SK-N-SH (cell line): ENCODE results near the gene ABLIM1.

ENCODE experiments used
- CTCF ChIP-seq: fragments of 200-600 bp; sonication (generic); IDR thresholded peaks from 2 replicates; pipeline ENCODE4 v1.6.1; 2017; ENCODE audit warnings: antibody characterized with exemption, mild to moderate bottlenecking, moderate library complexity
- EP300 ChIP-seq, 2 experiments: IDR thresholded peaks; 2 replicates each; pipeline versions ENCODE4 v1.4.0 to v1.6.1; 2012; ENCODE audit warnings: borderline replicate concordance in 1 of 2, low read depth in 1 of 2, low read length in 1 of 2
- EZH2phosphoT487 ChIP-seq: fragments of 200-600 bp; sonication (generic); IDR thresholded peaks from 2 replicates; pipeline ENCODE4 v1.6.1; 2017; ENCODE audit warnings: low read depth, mixed run types, mild to moderate bottlenecking, antibody characterized with exemption, moderate library complexity, borderline replicate concordance
- GATA2 ChIP-seq: sonication (generic); formaldehyde crosslinking; IDR thresholded peaks from 2 replicates; pipeline ENCODE4 v1.5.0; 2020; ENCODE audit warnings: mild to moderate bottlenecking, missing genetic modification reagents
- NRF1 ChIP-seq: IDR thresholded peaks from 2 replicates; pipeline ENCODE4 v1.6.1; 2012; ENCODE audit warnings: low read depth, mild to moderate bottlenecking, low read length
- TAF1 ChIP-seq: IDR thresholded peaks from 2 replicates; pipeline ENCODE4 v1.6.1; 2012; ENCODE audit warnings: low read depth, mild to moderate bottlenecking, low read length, moderate library complexity, borderline replicate concordance
- TCF12 ChIP-seq: IDR thresholded peaks from 2 replicates; pipeline ENCODE4 v1.4.0; 2012
- ZBTB33 ChIP-seq: IDR thresholded peaks from 2 replicates; pipeline ENCODE4 v1.4.0; 2012; ENCODE audit warnings: low read depth, borderline replicate concordance

GRCh38 chr10:114515298-114515914, 142.7 kb downstream of the ABLIM1 start:
- TF ChIP-seq GATA2 (CRISPR knock-in tag) (no peak), EP300 (IDR thresholded peaks at IDR 0.05; ENCODE audit: borderline replicate concordance in 1 of 2, low read depth in 1 of 2, low read length in 1 of 2) (no peak), CTCF (no peak), NRF1 (no peak), ZBTB33 (no peak), TAF1 (no peak), EZH2phosphoT487 (no peak), TCF12 (no peak)
